H1 (cell line): Measurements from ENCODE around the gene SMC6. TPM values are rescaled to one million over a fixed set of nuclear protein-coding genes. Genes with fewer than 3 reads are reported as not detected.

Experiments used
- CTCF ChIA-PET: fragments of 300-600 bp; sonication (Branson Sonifier 250); formaldehyde crosslinking; loops from one replicate; lab custom pipeline; 2021; ENCODE audit not compliant: partially characterized antibody; lab: Charles Lee
- POLR2A ChIA-PET: fragments of 300-600 bp; sonication (Branson Sonifier 250); formaldehyde crosslinking; loops from one replicate; lab custom pipeline; 2021; ENCODE audit warnings: inconsistent platforms; ENCODE audit not compliant: partially characterized antibody; lab: Charles Lee
- DNase-seq, 2 experiments: peaks; one replicate each; pipeline versions ENCODE4 v3.0.0 to v3.0.0-alpha.2; 2010 to 2022; ENCODE audit warnings: low spot score in 2 of 2, low read depth in 1 of 2, mixed read lengths in 1 of 2
- FAIRE-seq: peaks from 2 replicates; lab custom pipeline; 2011; peaks lifted over from hg19 to GRCh38; lab: Jason Lieb, UNC
- H2AFZ ChIP-seq: 2 replicates; pipeline ENCODE4 v1.8.1; 2012; ENCODE audit warnings: low read length, inconsistent platforms
- H2AK5ac ChIP-seq: 2 replicates; pipeline ENCODE4 v1.6.1; 2013; ENCODE audit warnings: low read depth, low read length
- H2BK120ac ChIP-seq: replicated peaks from 2 replicates; pipeline ENCODE3; 2013; ENCODE audit warnings: low read depth, low read length, inconsistent platforms
- H2BK12ac ChIP-seq: 2 replicates; pipeline ENCODE4 v1.6.1; 2013; ENCODE audit warnings: low read depth, low read length
- H2BK15ac ChIP-seq: 2 replicates; pipeline ENCODE4 v1.6.1; 2013; ENCODE audit warnings: low read length
- H2BK20ac ChIP-seq: 2 replicates; pipeline ENCODE4 v1.6.1; 2013; ENCODE audit warnings: low read length
- H2BK5ac ChIP-seq: 2 replicates; pipeline ENCODE4 v1.6.1; 2013; ENCODE audit warnings: low read depth, low read length
- H3K14ac ChIP-seq: 2 replicates; pipeline ENCODE4 v1.6.1; 2013; ENCODE audit warnings: inconsistent platforms; ENCODE audit not compliant: insufficient read length
- H3K18ac ChIP-seq: 2 replicates; pipeline ENCODE4 v1.6.1; 2013; ENCODE audit warnings: low read length; ENCODE audit errors: extremely low read depth
- H3K23ac ChIP-seq: 2 replicates; pipeline ENCODE4 v1.6.1; 2013; ENCODE audit warnings: inconsistent platforms; ENCODE audit not compliant: insufficient read length
- H3K23me2 ChIP-seq: 2 replicates; pipeline ENCODE4 v1.6.1; 2013; ENCODE audit warnings: low read depth, low read length
- H3K27ac ChIP-seq: 2 replicates; pipeline ENCODE4 v1.6.1; 2011; ENCODE audit warnings: low read depth, low read length, inconsistent platforms
- H3K27me3 ChIP-seq, 4 experiments: replicated peaks in 1 of 4; 1 replicate in 1 of 4; 2 replicates in 3 of 4; pipeline versions ENCODE4 v1.6.1 to v1.8.1; 2011 to 2013; ENCODE audit warnings: low read length in 3 of 4, mild to moderate bottlenecking in 3 of 4, inconsistent platforms in 2 of 4, mixed read lengths in 2 of 4, moderate library complexity in 1 of 4; ENCODE audit not compliant: control insufficient read depth in 3 of 4, insufficient read depth in 3 of 4; ENCODE audit errors: extremely low read depth in 1 of 4
- H3K36me3 ChIP-seq, 4 experiments: 2 replicates each; pipeline versions ENCODE4 v1.6.1 to v1.8.1; 2011 to 2013; ENCODE audit warnings: mild to moderate bottlenecking in 4 of 4, low read length in 3 of 4, moderate library complexity in 2 of 4, control low read depth in 1 of 4, inconsistent platforms in 1 of 4; ENCODE audit not compliant: insufficient read depth in 4 of 4, control insufficient read depth in 2 of 4
- H3K4ac ChIP-seq: replicated peaks from 2 replicates; pipeline ENCODE3; 2013; ENCODE audit warnings: low read length, low read depth, mixed read lengths, inconsistent platforms; ENCODE audit not compliant: insufficient read length
- H3K4me1 ChIP-seq, 4 experiments: replicated peaks in 1 of 4; 1 replicate in 1 of 4; 2 replicates in 3 of 4; pipeline versions ENCODE4 v1.6.1 to v1.8.1; 2011 to 2013; ENCODE audit warnings: low read length in 3 of 4, inconsistent platforms in 2 of 4, mixed read lengths in 1 of 4; ENCODE audit not compliant: insufficient read depth in 4 of 4, control insufficient read depth in 3 of 4
- H3K4me2 ChIP-seq, 2 experiments: 2 replicates each; pipeline versions ENCODE4 v1.6.1 to v1.8.1; 2011 to 2013; ENCODE audit warnings: low read depth in 2 of 2, low read length in 2 of 2, control low read depth in 1 of 2, inconsistent platforms in 1 of 2, mild to moderate bottlenecking in 1 of 2; ENCODE audit not compliant: insufficient read depth in 1 of 2
- H3K4me3 ChIP-seq, 4 experiments: fragments of 200-600, 300-600 bp in 1 of 4; sonication (generic), shearing (Covaris generic), sonication (Bioruptor Twin) in 1 of 4; 2 replicates each; pipeline versions ENCODE4 v1.5.1 to v1.8.1; 2011 to 2016; ENCODE audit warnings: low read length in 4 of 4, low read depth in 3 of 4, control low read depth in 2 of 4, inconsistent platforms in 2 of 4, mild to moderate bottlenecking in 2 of 4, mixed read lengths in 1 of 4, moderate library complexity in 1 of 4; ENCODE audit not compliant: insufficient read depth in 2 of 4; ENCODE audit errors: extremely low read depth in 1 of 4
- H3K56ac ChIP-seq: replicated peaks from 2 replicates; pipeline ENCODE3; 2013; ENCODE audit warnings: low read depth, mild to moderate bottlenecking, mixed read lengths, low read length, inconsistent platforms; ENCODE audit not compliant: insufficient read length
- H3K79me1 ChIP-seq: 2 replicates; pipeline ENCODE4 v1.6.1; 2013; ENCODE audit warnings: low read depth, low read length, control low read depth
- H3K79me2 ChIP-seq, 2 experiments: 2 replicates each; pipeline versions ENCODE4 v1.6.1 to v1.8.1; 2012 to 2013; ENCODE audit warnings: low read length in 2 of 2, mild to moderate bottlenecking in 2 of 2, inconsistent platforms in 1 of 2; ENCODE audit not compliant: insufficient read depth in 2 of 2, control insufficient read depth in 1 of 2
- H3K9ac ChIP-seq, 4 experiments: replicated peaks in 1 of 4; 1 replicate in 1 of 4; 2 replicates in 3 of 4; pipeline versions ENCODE4 v1.6.1 to v1.8.1; 2011 to 2013; ENCODE audit warnings: low read depth in 3 of 4, low read length in 3 of 4, control low read depth in 2 of 4, mild to moderate bottlenecking in 2 of 4, moderate library complexity in 2 of 4, inconsistent platforms in 1 of 4; ENCODE audit errors: extremely low read depth in 1 of 4
- H3K9me3 ChIP-seq, 2 experiments: 2 replicates each; pipeline versions ENCODE4 v1.6.1 to v1.8.1; 2012 to 2013; ENCODE audit warnings: mild to moderate bottlenecking in 2 of 2, moderate library complexity in 2 of 2, control low read depth in 1 of 2, inconsistent platforms in 1 of 2, low read depth in 1 of 2, low read length in 1 of 2, mixed read lengths in 1 of 2; ENCODE audit not compliant: insufficient read depth in 2 of 2
- H4K20me1 ChIP-seq, 2 experiments: replicated peaks in 1 of 2; 2 replicates each; pipeline versions ENCODE3 to v1.8.1; 2011 to 2013; ENCODE audit warnings: inconsistent platforms in 2 of 2, low read length in 2 of 2, mild to moderate bottlenecking in 1 of 2; ENCODE audit not compliant: insufficient read depth in 2 of 2, control insufficient read depth in 1 of 2
- H4K5ac ChIP-seq: 2 replicates; pipeline ENCODE4 v1.6.1; 2013; ENCODE audit warnings: low read length, low read depth, mixed read lengths, inconsistent platforms; ENCODE audit not compliant: insufficient read length
- H4K8ac ChIP-seq: 2 replicates; pipeline ENCODE4 v1.8.0; 2013; ENCODE audit warnings: mild to moderate bottlenecking, moderate library complexity, low read length, inconsistent platforms; ENCODE audit not compliant: insufficient read depth; ENCODE audit errors: extremely low read depth
- H4K91ac ChIP-seq: replicated peaks from 2 replicates; pipeline ENCODE3; 2013; ENCODE audit warnings: low read length, mixed read lengths, inconsistent platforms; ENCODE audit not compliant: insufficient read length
- SP2 ChIP-seq: IDR thresholded peaks from 2 replicates; pipeline ENCODE4 v1.6.1; 2012; ENCODE audit warnings: mild to moderate bottlenecking, low read length, inconsistent platforms
- SP4 ChIP-seq: IDR thresholded peaks from 2 replicates; pipeline ENCODE4 v1.6.1; 2012; ENCODE audit warnings: low read length, inconsistent platforms
- SUZ12 ChIP-seq: fragments of 200-600 bp; sonication (generic); IDR thresholded peaks from 2 replicates; pipeline ENCODE4 v1.6.1; 2012; ENCODE audit warnings: mild to moderate bottlenecking, inconsistent platforms, low read length, moderate library complexity, mixed read lengths
- TBP ChIP-seq: IDR thresholded peaks from 2 replicates; pipeline ENCODE4 v1.6.1; 2011; ENCODE audit warnings: low read depth, low read length, improper control_type of control experiment
- WGBS, 2 experiments: shearing (Covaris generic) in 1 of 2; methylation state at CpG; one replicate each; pipeline versions ENCODE4 v1.1.6 to v1.1.7; 2013 to 2015; ENCODE audit warnings: low lambda C conversion rate in 2 of 2, mixed read lengths in 2 of 2, inconsistent platforms in 1 of 2, low coverage in 1 of 2, missing lambda C conversion rate in 1 of 2; ENCODE audit not compliant: insufficient replicate concordance in 2 of 2, insufficient coverage in 1 of 2, insufficient read length in 1 of 2; ENCODE audit errors: extremely low coverage in 1 of 2, missing lambda C conversion rate in 1 of 2; 5-methylcytosine and 5-hydroxymethylcytosine counted together
- polyA plus RNA-seq, 7 experiments: library from polyadenylated mRNA; depleted of rRNA in 3 of 7; stranded (reverse) in 5 of 7; unstranded in 2 of 7; fragments of >200 nt in 5 of 7; fragments of 200-250 nt in 2 of 7; gene quantifications; 1 replicate in 5 of 7; 2 replicates in 1 of 7; 4 replicates in 1 of 7; pipeline versions ENCODE4 v1.2.1 to v1.2.3, GENCODE V29; 2011 to 2013; ENCODE audit warnings: missing spikeins in 2 of 7, mixed read lengths in 2 of 7
- total RNA-seq: library from RNA; stranded (reverse); fragmentation: NEBNext Ultra II Directional; extraction: Animal tissue kit (Norgen Biotek cat#: 25700); gene quantifications from 2 replicates; pipeline ENCODE4 v1.2.1, GENCODE V29; 2021

Gene SMC6
- total and polyA plus RNA-seq, 2 of the 8 experiments (the other 6 are each of a cell fraction or from before 2014, with no cell fraction given), result 9.7 to 49.5 TPM

- no peaks in the 10 kb centered on the region; the same call in 1 of the 2 replicates for H3K79me1 ChIP-seq
- H3K18ac ChIP-seq, result no peak overlapping the region
- H3K9ac ChIP-seq, result no peak overlapping the region
- H2AFZ ChIP-seq, result no peak overlapping the region
- ChIA-PET CTCF (interaction anchor here (1.0 to 6.6 kb wide), 5 partner anchors 13 to 40 kb away, joined by 3 to 61 read pairs (median 22); no protein-coding TSS in a partner anchor), POLR2A (no interaction called here)
- H3K4me1 ChIP-seq, result peaks cover 0 to 4% (median under 1%) of the 10 kb centered on the region in 4 experiments; a peak in 2 of 7 replicates
- H3K27ac ChIP-seq, result no peak overlapping the region
- H4K8ac ChIP-seq, result no peak overlapping the region; the same call in 1 of the 2 replicates
- H2BK120ac ChIP-seq, result no peak overlapping the region
- no peak overlapping the region for H4K5ac ChIP-seq
- H3K36me3 ChIP-seq, result peaks cover 0 to 12% (median 6%) of the 10 kb centered on the region in 4 experiments; a peak in 4 of 8 replicates
- no peak overlapping the region for H3K4ac ChIP-seq
- no peak overlapping the region for H2BK5ac ChIP-seq
- 94% methylated on average over 1 of the region's 1 CpG; no CpG with 5 or more reads in 1 of the 2 experiments for WGBS, 2 experiments
- no peak overlapping the region for H3K23ac ChIP-seq
- no peak overlapping the region for H2AK5ac ChIP-seq
- H3K4me3 ChIP-seq, result no peak overlapping the region
- H3K23me2 ChIP-seq, result no peaks in the 10 kb centered on the region
- H2BK20ac ChIP-seq, result no peak overlapping the region
- no peaks in the 10 kb centered on the region for H3K27me3 ChIP-seq
- FAIRE-seq, result no peak
- no peak overlapping the region for H3K14ac ChIP-seq
- no peaks in the 10 kb centered on the region for H3K79me2 ChIP-seq
- H4K20me1 ChIP-seq, result peaks cover 0 to 2% of the 10 kb centered on the region in 2 experiments
- no peak overlapping the region for H3K4me2 ChIP-seq
- DNase-seq, result no peak
- no peak overlapping the region for H3K56ac ChIP-seq
- no peak overlapping the region for H4K91ac ChIP-seq
- no peaks in the 10 kb centered on the region for H3K9me3 ChIP-seq
- TF ChIP-seq SP2, result no peak
- TF ChIP-seq TBP, result no peak
- TF ChIP-seq SP4, result no peak
- TF ChIP-seq SUZ12, result no peak
- H2BK12ac ChIP-seq, result no peak overlapping the region
- no peak overlapping the region for H2BK15ac ChIP-seq
These were observed 105.0 kb downstream of the SMC6 start for GRCh38 chr2:17648581-17648980.
